Smooth muscle cell (in vitro differentiated cells): ENCODE results near the gene MAL. TPM values are rescaled to one million over a fixed set of nuclear protein-coding genes. Genes with fewer than 3 reads are reported as not detected.

Experiments used
- DNase-seq: peaks from one replicate; lab custom pipeline; 2025; ENCODE audit not compliant: unreplicated experiment; lab: John Stamatoyannopoulos, UW
- H2AFZ ChIP-seq: fragments of 200-600 bp; sonication (generic); 2 replicates; pipeline ENCODE4 v1.6.0; 2016; ENCODE audit warnings: antibody characterized with exemption, low read depth, mild to moderate bottlenecking
- H3F3A ChIP-seq: fragments of 200-600 bp; sonication (generic); 2 replicates; pipeline ENCODE4 v1.6.0; 2017; ENCODE audit warnings: antibody characterized with exemption, low read depth
- H3K27ac ChIP-seq: fragments of 200-600 bp; sonication (generic); 2 replicates; pipeline ENCODE4 v1.5.1; 2016; ENCODE audit warnings: low read depth, mild to moderate bottlenecking
- H3K27me3 ChIP-seq: fragments of 200-600 bp; sonication (generic); 2 replicates; pipeline ENCODE4 v1.6.1; 2016; ENCODE audit warnings: low read depth, mild to moderate bottlenecking
- H3K36me3 ChIP-seq: fragments of 200-600 bp; sonication (generic); 2 replicates; pipeline ENCODE4 v1.5.1; 2016; ENCODE audit warnings: low read depth
- H3K4me1 ChIP-seq: fragments of 200-600 bp; sonication (generic); 2 replicates; pipeline ENCODE4 v1.5.1; 2016; ENCODE audit warnings: low read depth
- H3K4me2 ChIP-seq: fragments of 200-600 bp; sonication (generic); 2 replicates; pipeline ENCODE4 v1.6.0; 2016; ENCODE audit warnings: mild to moderate bottlenecking
- H3K4me3 ChIP-seq: fragments of 200-600 bp; sonication (generic); 2 replicates; pipeline ENCODE4 v1.5.1; 2016; ENCODE audit warnings: mild to moderate bottlenecking
- H3K79me2 ChIP-seq: fragments of 200-600 bp; sonication (generic); 2 replicates; pipeline ENCODE4 v1.6.0; 2016; ENCODE audit warnings: low read depth, mild to moderate bottlenecking
- H3K9ac ChIP-seq: fragments of 200-600 bp; sonication (generic); 2 replicates; pipeline ENCODE4 v1.6.0; 2016; ENCODE audit warnings: low read depth
- H3K9me3 ChIP-seq: fragments of 200-600 bp; sonication (generic); replicated peaks from 2 replicates; pipeline ENCODE4 v1.5.1; 2016; ENCODE audit warnings: low read depth
- H4K20me1 ChIP-seq: fragments of 200-600 bp; sonication (generic); 2 replicates; pipeline ENCODE4 v1.6.0; 2016; ENCODE audit warnings: low read depth
- WGBS: methylation state at CpG from one replicate; pipeline ENCODE4 v1.1.7; 2016; ENCODE audit warnings: low lambda C conversion rate; 5-methylcytosine and 5-hydroxymethylcytosine counted together
- polyA plus RNA-seq: library from polyadenylated mRNA; unstranded; fragments of >200 nt; fragmentation: Nextera tagmentation; extraction: Ambion mirVana; gene quantifications from 2 replicates; pipeline ENCODE4 v1.2.1, GENCODE V29; 2016
- total RNA-seq: library from RNA; depleted of rRNA; stranded (reverse); fragments of >200 nt; gene quantifications from 2 replicates; pipeline ENCODE4 v1.2.3, GENCODE V29; 2014
- TF ChIP-seq, protein P1 (sequence below): fragments of 200-600 bp; sonication (generic); IDR thresholded peaks from 2 replicates; pipeline ENCODE4 v1.5.1; 2017; ENCODE audit warnings: borderline replicate concordance, mild to moderate bottlenecking, antibody characterized with exemption; ENCODE audit not compliant: insufficient read depth, poor library complexity, severe bottlenecking

The MAL gene
- total and polyA plus RNA-seq, 2 experiments from 2014 or later, result not detected

GRCh38 chr2:94993176-94994062 is 32.1 kb upstream of the MAL start:
- 85% methylated on average over 30 of the region's 31 CpGs for WGBS
- H2AFZ ChIP-seq, result no peak overlapping the region
- TF ChIP-seq, protein P1, sequence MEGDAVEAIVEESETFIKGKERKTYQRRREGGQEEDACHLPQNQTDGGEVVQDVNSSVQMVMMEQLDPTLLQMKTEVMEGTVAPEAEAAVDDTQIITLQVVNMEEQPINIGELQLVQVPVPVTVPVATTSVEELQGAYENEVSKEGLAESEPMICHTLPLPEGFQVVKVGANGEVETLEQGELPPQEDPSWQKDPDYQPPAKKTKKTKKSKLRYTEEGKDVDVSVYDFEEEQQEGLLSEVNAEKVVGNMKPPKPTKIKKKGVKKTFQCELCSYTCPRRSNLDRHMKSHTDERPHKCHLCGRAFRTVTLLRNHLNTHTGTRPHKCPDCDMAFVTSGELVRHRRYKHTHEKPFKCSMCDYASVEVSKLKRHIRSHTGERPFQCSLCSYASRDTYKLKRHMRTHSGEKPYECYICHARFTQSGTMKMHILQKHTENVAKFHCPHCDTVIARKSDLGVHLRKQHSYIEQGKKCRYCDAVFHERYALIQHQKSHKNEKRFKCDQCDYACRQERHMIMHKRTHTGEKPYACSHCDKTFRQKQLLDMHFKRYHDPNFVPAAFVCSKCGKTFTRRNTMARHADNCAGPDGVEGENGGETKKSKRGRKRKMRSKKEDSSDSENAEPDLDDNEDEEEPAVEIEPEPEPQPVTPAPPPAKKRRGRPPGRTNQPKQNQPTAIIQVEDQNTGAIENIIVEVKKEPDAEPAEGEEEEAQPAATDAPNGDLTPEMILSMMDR, result no peak
- no peak overlapping the region for H3K4me2 ChIP-seq
- no peaks in the 10 kb centered on the region for H3K27me3 ChIP-seq
- H3K4me3 ChIP-seq, result no peak overlapping the region
- H3K9me3 ChIP-seq, result no peaks in the 10 kb centered on the region
- H3K36me3 ChIP-seq, result no peaks in the 10 kb centered on the region
- no peaks in the 10 kb centered on the region for H3K4me1 ChIP-seq
- no peak for DNase-seq
- H4K20me1 ChIP-seq, result no peaks in the 10 kb centered on the region
- no peaks in the 10 kb centered on the region for H3F3A ChIP-seq
- no peaks in the 10 kb centered on the region for H3K79me2 ChIP-seq
- no peak overlapping the region for H3K27ac ChIP-seq
- H3K9ac ChIP-seq, result no peak overlapping the region

DNA sequence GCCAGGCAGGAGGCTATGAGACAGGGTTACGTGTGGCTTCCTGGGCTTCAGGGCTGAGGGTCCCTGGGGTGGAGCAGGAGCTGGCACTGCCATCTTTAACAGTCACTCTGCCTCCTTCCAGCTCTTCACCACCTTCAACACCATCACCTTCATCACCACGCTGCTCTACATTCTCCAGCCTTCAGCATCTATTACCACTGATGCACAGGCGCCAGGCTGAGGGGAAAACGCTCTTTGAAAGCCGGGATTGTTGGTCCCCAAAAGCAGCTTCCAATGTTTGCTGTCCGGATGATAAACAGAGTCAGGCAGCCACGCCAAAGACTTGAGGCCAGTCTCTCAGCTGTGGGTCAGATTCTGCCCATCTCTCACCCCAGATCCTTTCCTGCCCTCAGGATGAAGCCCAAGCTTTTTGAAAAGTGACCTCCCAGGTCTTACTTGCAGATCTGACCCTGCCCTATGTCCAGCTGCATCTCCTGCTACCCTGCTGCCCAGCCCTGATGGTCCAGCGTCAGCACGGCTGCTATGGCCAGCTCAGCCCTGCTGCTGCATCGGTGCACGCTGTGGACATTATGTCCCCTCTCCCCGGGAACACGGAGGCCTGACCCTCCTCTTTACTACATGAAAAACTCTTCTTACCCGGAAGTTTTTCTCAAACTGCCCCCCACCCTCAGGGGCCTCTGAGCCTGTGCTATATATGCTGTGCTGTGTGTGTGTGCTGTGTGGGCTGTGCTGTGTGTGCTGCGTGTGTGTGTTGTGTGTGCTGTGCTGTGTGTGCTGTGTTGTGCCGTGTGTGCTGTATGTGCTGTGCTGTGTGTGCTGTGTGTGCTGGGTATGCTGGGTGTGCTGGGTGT is 31.2 kb upstream of the MAL start:
- DNase-seq, result no peak

DNA sequence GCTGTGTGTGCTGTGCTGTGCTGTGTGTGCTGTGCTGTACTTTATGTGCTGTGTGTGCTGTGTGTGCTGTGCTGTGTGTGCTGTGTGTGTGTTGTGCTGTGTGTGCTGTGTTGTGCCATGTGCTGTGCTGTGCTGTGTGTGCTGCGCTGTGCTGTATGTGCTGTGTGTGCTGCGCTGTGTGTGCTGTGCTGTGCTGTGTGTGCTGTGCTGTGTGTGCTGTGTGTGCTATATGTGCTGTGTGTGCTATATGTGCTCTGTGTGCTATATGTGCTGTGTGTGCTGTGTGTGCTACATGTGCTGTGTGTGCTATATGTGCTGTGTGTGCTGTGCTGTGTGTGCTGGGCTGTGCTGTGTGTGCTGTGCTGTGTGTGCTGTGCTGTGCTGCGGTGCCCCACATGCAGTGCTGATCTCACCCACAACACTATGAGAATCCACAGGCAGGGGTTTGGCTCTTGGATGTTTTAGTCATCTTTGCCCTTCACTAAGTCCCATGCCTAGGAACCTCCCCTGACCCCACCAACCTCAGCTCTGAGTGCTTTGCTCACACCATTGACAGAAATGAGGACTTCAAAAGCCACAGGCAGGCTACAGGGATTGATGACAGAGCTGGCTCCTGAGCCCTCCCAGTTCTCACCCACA is 30.5 kb upstream of the MAL start:
- Histone ChIP-seq H3K9me3 (no peaks in the 10 kb centered on the region), H3K27me3 (no peaks in the 10 kb centered on the region), H3F3A (no peaks in the 10 kb centered on the region), H4K20me1 (no peaks in the 10 kb centered on the region), H3K4me2 (no peak overlapping the region), H3K27ac (no peak overlapping the region), H2AFZ (no peak overlapping the region), H3K4me3 (no peak overlapping the region), H3K4me1 (no peaks in the 10 kb centered on the region), H3K9ac (no peak overlapping the region), H3K36me3 (no peaks in the 10 kb centered on the region), H3K79me2 (no peaks in the 10 kb centered on the region)
- 88% methylated on average over 3 of the region's 3 CpGs for WGBS
- DNase-seq, result no peak
- TF ChIP-seq, protein P1, result no peak

More for the DNA sequence above, 31.2 kb upstream of the MAL start:
- H3K4me2 ChIP-seq, result no peak overlapping the region
- H3K9me3 ChIP-seq, result no peaks in the 10 kb centered on the region
- H3K79me2 ChIP-seq, result no peaks in the 10 kb centered on the region
- 78% methylated on average over 16 of the region's 16 CpGs for WGBS
- H3K36me3 ChIP-seq, result no peaks in the 10 kb centered on the region
- no peaks in the 10 kb centered on the region for H3K4me1 ChIP-seq
- H3F3A ChIP-seq, result no peaks in the 10 kb centered on the region
- TF ChIP-seq, protein P1, result no peak
- no peak overlapping the region for H3K9ac ChIP-seq
- H3K4me3 ChIP-seq, result no peak overlapping the region
- no peaks in the 10 kb centered on the region for H3K27me3 ChIP-seq
- H4K20me1 ChIP-seq, result no peaks in the 10 kb centered on the region
- no peak overlapping the region for H2AFZ ChIP-seq
- H3K27ac ChIP-seq, result no peak overlapping the region
